GM21528 (cell line): ENCODE data around the gene RGS7.
"Not testable (repeated sequence)": the region's sequence is repeated elsewhere in the genome, so short reads cannot be mapped to it uniquely, and the experiment has no call there.

Experiments
- ATAC-seq: cut with Tn5 transposase; IDR thresholded peaks from one replicate; pipeline ENCODE4 v1.9.1; 2021; ENCODE audit warnings: mild to moderate bottlenecking, moderate library complexity; ENCODE audit not compliant: unreplicated experiment, low FRiP score

RGS7 gene

DNA sequence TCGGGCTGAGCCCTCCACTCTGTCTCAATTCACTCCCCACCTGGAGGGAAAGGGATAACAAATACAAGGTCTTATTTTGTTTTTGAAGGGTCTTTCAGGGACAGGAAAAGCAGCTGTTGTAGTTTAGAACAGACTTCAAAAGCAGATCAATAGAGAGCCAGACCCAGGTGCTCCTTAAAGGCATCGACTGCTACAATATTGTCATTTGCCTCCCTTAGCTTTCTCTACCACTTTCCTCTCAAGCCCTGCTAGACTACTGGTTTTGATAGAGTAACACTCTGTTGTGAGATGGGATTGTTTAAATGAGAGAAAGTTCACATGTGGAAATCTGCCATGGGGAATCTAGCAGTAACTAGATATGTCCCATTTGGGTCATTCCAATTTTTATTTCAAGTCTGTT, 24.0 kb downstream of the RGS7 start:
- ATAC-seq = no peak

DNA sequence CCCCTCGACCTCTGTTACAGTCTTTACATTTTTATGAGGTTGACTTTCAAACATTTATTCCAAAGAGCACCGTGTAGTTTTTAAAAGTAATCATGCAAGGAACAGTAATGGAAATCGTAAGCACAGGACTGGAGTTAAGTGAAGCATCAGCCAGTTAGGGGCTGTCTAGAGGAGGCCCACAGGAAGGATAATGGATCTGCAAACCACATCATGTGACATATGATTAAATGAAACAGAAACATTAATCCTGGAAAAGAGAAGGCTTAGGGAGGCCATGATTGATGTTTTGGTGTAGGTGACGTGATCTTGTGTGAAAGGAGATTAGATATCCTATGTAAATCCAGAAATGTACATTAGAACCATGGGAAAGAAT, 25.0 kb downstream of the RGS7 start:
- ATAC-seq = no peak

DNA sequence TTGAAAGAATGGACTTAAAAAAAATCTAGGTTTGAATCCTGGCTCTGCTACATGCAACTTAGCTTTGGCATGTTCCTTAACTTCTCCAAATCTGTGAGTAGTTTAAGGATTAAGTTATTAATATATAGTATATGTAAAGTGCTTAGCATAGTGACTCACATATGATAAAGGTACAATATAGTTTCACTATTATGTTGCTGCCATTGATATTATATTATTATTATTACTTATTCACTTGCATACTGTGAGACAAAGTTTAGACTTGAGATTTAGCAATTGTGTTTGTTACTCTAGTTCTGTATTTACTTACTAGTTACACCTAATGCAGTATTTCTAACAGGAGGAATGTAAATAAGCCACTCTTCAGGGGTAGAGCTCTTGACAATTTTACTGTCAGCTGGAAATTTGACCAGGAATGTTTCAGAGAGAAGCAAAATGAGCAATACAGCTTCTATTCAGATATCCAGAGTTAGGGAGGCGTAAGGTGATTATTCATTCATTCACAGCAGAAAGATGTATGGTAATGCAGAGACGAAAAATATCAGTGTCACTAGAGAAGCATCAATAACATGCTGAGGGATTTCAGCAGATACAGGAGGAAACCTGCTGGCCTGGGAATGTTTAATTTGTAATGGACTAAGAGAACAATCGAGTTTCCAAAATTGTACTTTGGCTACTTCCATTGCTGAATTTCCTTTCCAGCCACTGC, 25.5 kb downstream of the RGS7 start:
- peak; percentile 13 for ATAC-seq

DNA sequence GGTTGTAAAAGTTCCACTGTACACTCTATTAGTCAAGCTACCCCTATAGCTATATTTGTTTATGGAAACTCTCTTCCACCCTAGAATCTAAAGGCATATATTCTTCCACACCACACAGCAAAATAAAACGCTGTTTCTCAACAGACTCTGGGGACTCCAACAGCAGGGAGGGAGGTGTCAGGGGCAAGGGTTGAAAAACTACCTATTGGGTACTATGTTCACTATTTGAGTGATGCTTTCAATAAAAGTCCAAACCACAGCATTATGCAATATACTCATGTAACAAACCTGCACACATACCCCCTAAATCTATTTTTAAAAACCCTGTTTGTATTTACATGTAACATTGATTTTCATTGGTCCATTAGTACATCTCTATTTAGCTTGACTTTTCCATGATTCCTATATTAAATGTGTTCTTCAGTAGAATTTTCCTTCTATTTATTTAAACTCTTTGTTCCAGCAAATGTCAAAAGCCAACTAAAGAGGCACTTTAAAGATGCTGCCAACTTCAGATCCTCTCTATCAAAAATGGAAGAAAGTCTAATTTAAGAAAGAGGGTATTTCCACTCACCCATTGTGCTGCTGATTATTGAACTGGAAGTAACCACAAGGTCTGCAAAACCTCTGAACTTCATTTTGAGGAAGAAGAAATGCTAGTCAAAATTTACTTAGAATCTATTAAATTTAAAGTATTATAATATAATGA, 26.2 kb downstream of the RGS7 start:
- peak; percentile 59 for ATAC-seq

DNA sequence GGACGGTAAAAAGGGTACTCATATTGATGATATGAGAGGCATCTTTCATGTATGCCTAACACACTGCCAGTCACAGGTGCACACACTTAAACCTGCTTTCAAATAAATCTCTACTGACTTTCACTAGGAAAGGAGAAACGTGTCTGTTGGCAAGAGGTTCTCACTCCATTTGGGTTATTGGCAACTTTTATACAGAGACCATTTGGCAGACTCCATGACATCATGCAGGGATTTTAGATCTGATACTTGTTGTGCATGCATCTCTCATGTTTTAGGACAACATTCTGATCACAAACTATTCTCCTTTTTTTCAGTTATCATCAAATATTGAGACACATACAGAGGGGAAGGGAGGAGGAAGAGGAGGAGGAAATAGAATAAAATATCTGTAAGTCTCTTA, 31.5 kb downstream of the RGS7 start:
- ATAC-seq = no peak

DNA sequence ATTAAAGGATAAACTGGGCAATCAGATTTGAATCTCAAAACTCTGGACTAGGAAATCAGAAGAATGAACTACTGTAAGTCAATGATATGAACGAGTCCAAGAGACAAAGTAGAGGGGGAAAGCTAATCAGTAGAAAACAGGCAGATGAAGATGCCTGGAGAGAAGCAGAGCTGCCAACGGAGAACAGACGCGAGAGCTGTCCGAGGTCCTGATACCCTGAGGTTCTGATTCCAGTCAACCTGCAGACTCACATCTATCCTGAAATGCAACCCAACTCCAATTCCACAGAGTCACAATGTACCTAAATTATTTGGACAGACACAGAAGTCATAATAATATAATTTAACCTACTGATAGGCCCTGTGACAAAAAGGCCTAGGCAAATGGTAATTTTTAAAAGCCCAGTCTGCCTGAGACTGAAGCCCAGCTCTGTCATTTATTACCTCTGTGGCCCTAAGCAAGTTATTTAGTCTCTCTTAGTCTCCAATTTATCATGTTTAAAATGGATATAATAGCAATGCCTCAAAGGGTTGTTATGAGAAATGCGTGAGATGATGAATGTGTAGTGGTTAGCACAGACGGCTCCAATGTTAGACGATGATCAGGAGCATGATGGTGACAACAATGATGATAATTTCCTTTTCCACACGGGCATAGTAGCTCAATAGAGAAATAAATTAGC, 33.4 kb downstream of the RGS7 start:
- no peak for ATAC-seq

DNA sequence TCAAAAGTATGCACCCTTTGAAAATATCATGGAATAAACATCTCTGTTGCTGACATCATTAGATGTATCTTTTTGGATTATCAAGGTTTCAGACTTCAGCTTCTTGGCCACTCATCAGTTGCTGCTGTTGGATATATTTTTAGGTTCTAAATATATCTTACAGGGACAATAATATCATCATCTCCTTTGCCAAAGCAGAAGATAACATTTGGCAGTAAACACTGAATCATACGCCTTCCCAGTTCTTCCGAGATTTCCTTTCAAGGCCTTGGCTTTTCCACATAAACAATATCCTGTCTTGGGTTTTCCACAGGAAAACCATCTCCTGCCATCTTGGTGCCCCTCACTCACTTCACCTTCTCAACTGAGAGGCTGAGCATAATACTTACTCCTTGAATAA, 39.3 kb downstream of the RGS7 start:
- no peak for ATAC-seq

DNA sequence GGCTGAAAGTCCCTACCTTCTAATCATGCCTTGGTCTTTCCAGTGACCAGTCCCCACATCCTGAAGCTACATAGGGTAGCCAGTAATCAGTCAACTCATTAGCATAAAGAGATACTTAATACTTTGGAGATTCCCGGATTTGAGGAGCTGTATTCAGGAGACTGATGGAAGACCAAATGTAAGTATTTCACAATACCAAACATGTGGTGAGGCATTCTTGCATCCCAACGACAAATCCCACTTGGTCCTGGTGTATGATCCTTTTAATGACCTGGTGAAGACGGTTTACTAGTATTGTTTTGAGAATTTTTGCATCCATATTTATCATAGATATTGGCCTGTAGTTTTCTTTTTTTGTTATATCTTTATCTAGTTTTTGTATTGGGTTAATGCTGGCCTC, 40.6 kb downstream of the RGS7 start:
- no peak for ATAC-seq

DNA sequence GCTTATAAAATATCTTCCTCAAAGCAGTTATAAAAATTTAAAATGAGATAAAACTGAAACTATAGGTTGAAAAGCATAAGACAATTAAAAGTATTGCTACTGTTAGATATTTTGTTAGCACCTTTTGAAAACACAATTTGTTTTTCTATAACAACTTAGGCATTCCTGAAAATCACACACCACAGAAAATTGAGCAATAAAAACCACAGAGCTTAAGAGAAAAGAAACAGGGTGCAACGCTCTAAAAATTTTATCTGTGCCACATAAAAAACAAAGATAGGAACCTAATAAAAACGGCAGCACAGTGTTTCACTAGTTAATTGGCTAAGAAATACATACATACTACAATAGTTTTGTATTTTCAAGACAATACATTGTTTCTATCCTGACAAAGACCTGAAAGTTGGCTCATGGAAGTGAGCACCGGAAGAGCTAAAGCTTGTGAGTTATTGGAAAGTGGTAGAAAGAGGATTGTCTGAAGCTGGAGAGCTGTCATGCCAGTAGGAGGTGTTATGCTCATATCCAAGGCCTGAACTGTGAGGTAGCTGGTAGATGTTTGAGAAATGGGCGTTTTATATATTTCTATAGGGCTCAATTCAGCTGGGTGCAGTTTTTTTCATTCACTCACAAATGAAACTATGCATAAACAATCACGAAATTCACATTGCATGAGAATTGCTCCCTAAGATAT, 45.8 kb downstream of the RGS7 start:
- ATAC-seq = no peak

DNA sequence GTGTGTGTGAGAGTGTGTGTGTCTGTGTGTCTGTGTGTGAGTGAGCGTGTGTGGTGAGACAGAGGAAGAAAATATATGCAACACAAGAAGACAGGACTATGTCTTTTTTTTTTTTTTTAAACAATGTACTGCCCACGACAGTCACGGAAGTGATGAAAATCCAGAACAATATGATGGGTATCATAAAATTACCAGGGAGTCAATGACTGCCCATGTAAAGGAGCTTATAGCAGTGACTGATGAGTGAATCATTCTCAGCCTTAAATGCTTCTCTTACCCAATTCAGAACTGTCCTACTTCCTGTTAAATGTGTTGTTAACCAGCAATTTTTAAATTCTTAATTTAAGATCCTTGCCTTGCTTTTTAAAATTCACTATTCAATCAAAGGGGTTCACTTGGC, 46.6 kb downstream of the RGS7 start:
- ATAC-seq = no peak

DNA sequence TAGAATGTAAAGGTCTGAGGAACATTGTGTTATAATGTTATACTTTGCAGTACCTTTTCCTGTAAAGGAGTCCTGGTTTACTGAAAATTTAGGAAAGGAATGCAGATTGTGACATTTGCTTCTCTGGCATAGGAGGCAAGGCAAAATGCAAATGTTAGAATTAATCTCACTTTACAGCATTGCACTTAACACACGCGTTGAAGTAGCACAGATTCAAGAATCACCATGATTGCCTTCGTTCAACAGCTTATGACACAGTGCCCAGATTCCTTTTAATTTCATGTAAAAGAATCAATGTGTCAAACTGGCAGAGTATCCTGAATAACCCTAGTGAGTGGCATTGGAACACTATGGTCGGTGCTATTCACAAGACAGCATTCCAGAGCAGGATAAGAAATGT, 47.4 kb downstream of the RGS7 start:
- ATAC-seq = no peak

DNA sequence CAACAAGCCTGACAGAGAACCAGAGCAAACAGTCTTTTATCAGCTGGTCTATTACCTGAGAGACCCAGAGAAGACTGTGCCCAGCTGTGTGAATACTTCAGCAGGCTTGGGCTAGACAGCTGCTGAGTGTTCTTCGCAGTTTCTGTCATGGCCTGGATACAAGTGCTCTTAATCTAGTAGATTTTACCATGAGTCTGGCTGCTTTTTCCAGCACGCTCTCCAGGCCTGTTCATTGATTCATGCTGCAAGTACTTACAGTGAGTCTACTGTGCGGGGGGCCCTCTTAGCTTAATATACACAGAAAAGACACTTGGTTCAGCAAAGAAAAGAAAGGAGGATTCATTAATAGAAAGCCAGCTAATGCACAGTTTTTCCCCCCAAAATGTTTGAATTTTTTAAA, 48.5 kb downstream of the RGS7 start:
- ATAC-seq = no peak

DNA sequence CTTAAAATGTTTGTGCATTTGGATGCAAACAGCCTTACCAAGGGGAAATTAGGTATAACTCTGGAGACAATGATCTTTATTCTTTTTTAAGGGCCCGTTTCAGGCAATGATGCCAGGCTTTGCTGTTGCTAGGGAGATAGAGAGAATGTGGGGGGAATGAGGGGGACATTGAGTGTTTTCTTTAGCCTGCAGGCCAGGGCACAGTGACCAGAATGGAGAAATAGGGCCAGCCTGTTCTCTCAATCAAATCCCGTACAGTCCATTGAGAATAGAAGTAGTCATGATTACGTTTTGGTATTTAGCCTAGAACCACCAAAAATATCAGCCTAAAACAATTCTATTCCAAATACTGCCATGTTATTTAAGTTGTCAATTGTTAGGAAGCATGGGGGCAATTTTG, 49.0 kb downstream of the RGS7 start:
- ATAC-seq = no peak

DNA sequence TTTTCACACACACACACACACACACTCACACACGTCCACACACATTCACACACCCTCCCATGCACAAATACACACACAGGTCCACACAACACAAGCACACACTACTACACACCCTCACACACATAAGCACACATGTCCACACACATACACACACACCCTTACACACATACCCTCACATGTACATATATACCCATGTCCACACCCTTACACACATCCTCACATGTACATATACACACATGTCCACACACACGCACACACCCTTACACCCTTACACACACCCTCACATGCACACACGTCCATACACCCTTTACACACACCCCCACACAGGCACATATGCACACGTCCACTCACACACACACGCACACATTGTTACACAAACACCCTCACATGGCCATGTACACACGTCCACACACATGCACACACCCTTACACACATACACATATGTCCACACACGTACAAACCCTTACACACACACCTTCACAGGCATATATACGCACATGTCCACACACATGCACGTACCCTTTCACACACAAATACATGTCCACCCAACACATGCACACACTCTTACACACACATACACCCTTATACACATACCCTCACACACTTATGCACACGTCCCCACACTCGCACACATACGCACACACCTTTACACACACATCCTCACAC, 50.7 kb downstream of the RGS7 start:
- no peak for ATAC-seq

DNA sequence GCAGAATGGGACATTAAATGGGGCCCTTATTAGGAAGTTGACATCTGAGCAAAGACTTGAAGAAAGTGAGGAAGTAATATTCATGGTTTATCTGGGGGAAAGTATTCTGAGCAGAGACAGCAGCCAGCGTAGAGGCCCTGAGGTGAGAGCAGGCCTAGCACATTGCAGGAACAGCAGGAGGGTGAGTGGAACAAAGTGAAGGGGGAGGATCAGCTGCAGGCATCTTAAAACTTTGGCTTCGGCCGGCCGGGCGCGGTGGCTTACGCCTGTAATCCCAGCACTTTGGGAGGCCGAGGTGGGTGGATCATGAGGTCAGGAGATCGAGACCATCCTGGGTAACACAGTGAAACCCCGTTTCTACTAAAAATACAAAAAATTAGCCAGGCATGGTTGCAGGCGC, 55.0 kb downstream of the RGS7 start:
- not testable (repeated sequence) for ATAC-seq

DNA sequence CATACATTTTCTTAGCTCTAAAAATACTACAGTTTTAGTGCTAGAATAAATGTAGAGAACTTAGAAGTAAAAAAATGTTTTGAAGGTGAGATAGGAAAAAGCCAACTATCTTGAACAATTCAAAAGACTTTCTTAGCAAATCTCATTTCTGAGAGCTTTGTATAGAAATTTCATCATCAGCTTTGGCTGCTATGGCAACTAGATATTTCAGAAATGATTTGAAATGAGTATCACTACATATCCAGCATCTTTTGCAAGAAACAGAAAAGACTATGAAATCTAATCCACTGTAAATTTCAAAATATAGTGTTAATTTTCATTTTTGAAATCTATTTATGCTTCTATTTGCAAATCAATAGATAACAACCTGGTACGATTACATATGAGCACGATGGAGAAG, 57.7 kb downstream of the RGS7 start:
- no peak for ATAC-seq

DNA sequence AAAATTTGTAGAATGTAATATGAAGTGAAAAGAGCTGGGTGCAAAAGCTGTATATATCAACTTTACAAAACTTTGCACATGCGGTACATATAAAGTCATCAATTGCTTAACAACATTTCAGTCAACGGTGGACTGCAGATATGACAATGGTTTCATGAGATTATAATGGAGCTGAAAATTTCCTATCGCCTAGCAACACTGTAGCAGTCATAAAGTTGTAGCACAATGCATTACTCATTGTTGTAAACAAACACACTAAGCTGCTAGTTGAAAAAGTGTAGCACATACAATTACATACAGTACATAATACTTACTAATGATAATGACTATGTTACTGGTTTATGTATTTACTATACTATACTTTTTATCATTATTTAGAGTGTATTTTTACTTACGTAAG, 64.0 kb downstream of the RGS7 start:
- ATAC-seq = no peak

DNA sequence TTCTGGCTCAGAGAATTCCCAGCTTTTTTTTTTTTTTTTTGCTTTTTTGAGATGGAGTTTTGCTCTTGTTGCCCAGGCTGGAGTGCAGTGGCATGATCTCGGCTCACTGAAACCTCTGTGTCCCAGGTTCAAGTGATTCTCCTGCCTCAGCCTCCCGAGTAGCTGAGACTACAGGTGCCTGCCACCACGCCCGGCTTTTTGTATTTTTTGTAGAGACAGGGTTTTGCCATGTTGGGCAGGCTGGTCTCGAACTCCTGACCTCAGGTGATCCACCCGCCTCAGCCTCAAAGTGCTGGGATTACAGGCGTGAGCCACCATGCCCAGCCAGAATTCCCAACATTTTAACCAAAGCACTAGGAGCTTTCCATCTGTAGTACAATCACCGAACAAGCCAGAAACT, 65.5 kb downstream of the RGS7 start:
- not testable (repeated sequence) for ATAC-seq

DNA sequence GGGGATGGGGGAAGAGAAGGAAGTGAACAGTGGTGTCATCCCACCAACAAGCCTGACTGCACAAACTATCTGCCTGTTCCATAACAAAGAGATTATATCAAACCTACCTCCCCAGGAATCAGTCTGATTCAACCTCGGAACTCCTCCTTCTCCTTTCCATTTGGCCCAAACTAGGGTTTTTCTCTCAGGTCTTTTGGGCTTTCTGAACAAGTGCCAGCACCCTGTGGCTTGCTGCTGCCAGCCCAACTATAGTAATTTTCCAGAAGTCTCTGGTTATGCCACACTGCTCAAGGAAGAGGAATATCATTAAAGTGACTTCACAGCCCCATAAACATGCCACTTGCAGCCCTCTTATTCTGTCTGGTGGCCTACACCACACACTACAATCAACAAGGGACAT, 70.5 kb downstream of the RGS7 start:
- no peak for ATAC-seq

DNA sequence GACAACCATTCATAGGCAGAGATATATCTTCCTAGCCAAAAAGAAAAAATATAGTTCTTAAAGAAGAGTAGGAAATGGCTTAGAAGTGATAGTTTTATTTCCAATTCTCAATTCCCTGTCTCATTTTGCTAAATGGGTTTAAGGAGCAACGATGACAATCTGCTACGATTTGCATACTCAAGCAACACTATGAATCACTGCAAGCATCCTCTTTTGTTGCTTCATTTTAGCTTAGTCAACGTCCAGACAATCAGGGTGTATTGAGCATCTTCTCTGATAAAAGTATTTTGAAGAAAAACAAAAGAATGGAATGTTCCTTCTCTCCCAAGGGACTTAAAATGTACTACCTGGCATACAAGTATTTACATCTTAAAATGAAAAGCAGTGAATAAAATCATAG, 80.6 kb downstream of the RGS7 start:
- ATAC-seq = no peak

DNA sequence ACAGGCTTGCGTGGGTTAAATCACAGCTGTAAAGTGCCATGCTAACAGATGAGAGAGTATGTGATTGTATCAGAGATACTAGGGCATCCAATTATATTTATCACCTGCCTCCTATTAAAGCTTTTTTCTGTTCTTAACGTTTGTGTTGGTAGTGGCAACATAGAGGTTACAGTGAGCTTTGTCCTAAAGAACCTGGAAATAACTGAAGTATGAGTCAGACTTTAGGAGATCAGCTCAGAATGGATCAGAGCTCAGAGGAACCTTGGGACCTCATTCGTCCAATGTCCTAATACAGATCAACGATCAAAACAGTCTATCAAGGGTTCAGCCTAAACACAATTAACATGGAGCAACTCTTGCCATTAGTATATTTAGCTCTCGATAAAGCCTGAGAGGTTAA, 81.0 kb downstream of the RGS7 start:
- no peak for ATAC-seq
